ENCODE measurements around the gene TMEM135.
"Not testable (repeated sequence)": the region's sequence is repeated elsewhere in the genome, so short reads cannot be mapped to it uniquely, and the experiment has no call there.

Gene TMEM135

DNA sequence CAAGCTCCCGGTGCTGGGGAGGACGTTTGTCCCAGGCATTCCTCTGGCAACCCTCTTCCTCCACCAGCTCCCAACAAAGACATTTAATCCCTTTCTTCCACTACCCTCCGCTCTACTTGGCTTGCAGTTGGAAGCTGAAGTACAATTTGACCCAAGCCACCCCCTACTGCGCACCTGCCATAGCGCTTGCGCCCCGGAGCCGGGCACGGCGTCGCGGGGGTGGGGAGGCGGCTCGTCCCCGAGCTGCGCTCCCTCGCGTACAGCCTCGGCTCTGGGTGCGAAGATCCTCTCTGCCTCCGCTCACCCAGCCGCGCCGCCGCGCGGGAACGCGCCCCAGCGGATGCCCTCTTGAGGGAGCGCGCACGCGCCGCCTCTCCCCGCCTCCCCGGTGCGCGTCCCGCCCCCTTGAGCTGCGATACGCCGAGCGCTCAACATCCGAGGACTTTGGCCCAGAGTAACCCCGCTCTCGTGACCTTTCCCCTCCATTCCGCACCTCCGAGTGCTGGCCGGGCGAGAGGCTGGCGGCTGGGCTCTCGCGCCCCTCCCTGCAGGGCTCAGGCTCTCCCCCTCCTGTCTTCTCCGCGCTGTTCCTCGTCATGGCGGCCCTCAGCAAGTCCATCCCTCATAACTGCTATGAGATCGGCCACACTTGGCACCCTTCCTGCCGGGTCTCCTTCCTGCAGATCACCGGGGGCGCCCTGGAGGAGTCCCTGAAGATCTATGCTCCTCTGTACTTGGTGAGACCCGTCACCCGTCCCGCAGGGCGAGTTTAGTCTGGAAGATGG is at the start of gene TMEM135:
Gene TMEM135 (plus strand): TSS at position 485 of the 785 bp plus-strand sequence. CDS start 112 bp downstream, at position 597.
- peak; percentile 90 for DNase-seq (ENCODE audit: low read depth)

DNA sequence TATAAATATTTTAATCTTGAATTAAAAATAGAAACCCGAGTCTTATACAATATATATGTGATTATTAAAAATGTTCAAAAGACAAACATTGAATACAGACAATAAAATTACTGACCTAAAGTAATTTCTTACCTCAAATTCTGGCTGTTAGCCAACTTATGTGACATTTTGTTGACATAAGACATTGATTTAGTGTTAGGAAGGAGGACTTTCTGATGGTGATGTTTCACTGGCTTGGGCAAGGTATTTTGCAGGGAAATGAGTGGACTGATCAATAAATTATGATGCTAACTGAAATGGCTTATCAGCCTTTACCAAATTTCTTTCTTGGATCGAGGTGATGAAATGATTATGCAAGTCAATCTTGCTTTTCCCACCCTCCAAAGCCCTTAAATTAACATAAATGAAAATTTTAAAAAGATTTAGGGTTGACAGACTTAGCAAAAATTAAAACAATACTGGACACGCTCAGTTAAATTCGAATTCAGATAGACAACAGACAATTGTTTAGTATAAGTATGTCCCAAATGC is 49.3 kb upstream of the TMEM135 start:
- no peak for DNase-seq (ENCODE audit: low read depth)

DNA sequence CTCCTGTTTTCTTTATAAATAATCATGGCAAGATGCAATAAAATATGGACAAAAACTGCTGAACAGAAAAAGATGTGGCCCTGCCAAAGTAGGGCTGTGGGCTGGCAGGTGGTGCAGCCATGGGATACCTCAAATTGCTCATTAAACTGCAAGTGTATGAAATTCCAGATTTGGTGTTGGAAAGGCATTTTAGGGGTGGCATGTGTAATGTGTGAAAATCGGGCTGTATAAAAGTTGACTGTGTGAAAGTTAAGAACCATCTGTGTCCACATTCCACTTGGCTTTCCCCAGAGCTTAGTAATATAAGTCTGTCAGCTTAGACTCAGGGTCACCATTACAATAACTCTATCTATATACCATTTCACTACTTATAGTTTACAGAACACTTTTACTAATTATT is 47.7 kb upstream of the TMEM135 start:
- DNase-seq (ENCODE audit: low read depth), result no peak

DNA sequence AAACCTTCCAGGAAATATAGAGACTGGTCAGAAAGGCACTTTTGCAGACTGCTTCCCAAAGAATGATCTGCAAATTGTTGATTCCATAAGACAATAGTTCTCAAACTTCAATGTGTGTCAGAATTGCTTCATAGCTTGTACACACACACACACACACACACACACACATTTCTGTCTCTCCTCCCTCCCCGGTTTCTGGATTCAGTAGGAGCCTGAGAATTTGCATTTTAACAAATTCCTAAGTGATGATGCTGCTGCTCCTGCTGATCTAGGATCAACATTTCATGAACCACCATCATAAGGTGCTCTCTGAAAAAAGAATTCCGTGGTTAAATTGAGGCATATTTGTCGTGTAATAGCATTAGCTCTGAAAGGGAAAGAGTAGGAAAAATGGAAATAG is 47.2 kb upstream of the TMEM135 start:
- no peak for DNase-seq (ENCODE audit: low read depth)

DNA sequence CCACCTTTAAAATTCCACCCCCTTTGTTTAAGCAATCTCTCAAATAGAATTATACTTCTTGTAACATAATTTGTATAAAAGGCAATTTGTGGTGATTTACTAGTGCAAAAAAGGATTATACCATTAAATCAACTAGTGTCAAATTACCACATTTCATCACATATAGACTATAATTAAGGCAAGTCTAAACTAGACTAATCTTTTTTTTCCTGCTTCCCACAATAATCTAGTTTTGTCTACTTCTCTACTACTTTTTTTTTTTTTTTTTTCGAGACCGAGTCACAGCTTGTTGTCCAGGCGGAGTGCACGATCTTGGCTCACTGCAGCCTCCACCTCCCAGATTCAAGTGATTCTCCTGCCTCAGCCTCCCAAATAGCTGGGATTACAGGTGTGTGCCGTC is 46.4 kb upstream of the TMEM135 start:
- no peak for DNase-seq (ENCODE audit: low read depth)

DNA sequence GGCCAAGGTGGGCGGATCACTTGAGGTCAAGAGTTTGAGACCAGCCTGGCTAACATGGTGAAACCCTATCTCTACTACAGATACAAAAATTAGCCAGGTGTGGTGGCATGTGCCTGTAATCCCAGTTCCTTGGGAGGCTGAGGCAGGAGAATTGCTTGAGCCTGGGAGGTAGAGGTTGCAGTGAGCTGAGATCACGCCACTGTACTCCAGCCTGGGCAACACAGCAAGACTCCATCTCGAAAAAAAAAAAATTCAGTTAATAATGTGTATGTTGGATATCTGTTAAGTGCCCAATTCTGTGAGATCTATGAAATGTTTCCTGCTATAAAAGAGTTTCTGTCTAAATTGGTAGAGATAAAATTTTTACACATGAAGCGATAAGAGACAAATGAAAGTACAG is 45.4 kb upstream of the TMEM135 start:
- not testable (repeated sequence) for DNase-seq (ENCODE audit: low read depth)

DNA sequence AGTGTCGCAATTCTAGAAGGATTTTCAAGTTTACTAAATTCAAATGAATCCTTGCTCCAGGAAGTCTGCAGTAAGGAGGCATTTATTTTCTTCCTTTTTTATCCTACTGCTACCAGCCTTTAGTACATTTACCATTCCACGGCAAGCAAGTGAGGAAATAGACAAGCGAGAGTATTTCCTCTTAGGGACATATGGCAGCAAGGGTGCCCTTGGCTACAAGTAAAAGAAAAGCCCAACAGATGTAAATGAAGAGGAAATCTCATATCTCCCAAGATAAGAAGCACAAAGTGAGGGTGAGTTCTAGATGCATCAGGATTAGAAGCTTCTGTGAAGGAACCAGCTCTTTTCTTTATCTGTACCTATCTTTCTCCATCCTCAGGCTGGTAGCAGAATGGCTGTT is 44.7 kb upstream of the TMEM135 start:
- DNase-seq (ENCODE audit: low read depth), result no peak

DNA sequence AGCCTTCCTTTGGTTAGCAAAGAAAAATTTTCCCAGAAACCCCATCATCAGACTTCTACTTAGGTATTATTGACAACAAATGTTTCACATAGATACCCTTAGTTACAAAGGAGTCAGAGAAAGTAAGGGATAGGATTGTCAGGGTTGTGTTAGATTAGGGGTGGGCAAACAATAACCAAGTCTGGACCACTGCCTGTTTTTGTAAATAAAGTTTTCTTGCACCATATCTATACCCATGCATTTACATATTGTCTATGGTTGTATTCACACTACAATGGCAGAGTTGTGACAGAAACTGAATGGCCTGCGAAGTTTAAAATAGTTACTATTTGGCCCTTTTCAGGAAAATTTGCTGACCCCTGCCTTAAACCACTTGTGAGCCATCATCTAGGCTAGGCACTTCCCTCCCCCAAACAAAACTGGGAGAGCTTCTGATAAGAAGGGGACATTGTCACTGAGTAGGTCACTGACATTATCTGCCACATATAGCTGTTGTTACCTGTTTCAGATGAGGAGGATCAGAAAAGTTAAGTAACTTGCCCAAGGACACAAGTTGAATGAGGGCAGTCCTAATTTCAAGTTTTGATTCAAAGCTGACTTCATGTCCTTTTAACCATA is 40.7 kb upstream of the TMEM135 start:
- no peak for DNase-seq (ENCODE audit: low read depth)

DNA sequence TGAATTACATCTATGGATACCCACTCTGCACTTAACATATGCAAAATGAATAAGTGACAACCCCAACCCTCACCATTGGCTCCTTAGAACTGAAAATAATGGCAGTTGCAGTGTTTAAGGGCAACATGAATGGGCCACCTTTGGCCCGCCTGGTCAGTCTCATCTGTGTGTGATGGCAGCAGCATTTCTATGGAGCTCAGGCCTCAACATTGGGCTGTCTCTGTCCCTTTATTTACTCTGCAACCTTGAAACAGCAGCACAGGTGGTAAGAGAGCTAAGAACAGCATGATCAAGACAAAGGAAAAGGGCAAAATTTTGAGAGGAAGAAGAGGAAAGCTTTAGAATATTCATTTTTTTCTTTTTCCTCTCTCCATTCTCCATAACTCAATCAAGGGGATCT is 38.3 kb upstream of the TMEM135 start:
- no peak for DNase-seq (ENCODE audit: low read depth)

DNA sequence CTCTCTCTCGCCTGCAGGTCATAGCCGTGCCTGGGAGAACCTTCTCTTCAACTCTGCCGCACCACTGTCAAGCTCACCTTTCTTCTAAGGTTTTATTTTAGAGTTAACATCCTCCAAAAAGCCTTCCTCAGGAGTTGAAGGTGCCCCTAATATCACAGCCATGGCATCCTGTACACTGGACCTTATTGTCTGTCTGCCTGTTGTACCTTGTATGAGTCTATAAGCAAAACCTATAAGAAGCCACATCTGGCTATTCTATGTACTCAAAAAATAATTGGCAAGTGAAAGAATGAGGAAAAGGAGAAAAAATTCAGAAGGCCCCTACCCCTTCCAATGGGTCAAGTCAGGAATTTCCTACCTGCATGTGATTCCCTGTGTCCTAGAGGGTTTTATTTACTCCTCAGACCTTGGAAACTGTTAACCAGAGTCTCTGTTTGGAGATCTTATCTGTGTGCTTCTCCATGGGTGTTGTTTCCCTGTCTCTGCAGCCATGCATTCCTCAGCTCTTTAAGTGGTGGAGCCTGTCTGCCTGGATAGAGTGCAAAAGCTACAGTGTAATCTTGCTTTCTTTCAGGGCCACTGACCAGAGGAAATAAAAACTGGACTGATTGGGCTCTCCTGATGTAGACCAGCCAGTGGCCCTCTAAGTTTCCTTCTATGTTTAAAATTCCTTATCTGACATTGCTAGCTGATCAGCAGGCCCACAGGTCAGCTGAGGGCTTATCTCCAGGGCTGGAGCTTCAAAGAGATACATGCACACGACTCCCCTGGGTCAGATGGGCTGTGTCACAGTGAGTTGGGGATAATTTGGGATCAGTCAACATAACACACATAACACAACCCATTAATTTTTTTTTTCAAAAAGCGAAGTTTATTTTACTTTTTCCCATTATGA is 37.6 kb upstream of the TMEM135 start:
- no peak for DNase-seq (ENCODE audit: low read depth)

DNA sequence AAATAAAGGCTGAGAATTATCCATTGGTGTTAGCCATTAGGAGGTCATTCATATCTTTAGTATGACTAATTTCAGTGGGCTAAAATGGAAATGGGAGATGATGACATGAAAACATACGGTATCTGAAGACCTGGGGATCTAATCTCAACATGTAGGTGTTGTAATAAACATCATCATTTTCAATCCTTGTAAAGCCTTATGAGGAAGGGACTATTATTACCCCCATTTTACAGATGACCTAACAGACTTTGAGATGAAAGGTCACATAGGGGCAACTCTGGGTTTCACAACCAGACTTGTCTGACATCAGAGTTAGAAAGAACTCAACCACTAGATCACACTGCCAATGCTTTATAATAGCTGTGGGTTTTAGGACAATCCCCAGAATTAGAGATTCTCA is 34.8 kb upstream of the TMEM135 start:
- DNase-seq (ENCODE audit: low read depth), result no peak

DNA sequence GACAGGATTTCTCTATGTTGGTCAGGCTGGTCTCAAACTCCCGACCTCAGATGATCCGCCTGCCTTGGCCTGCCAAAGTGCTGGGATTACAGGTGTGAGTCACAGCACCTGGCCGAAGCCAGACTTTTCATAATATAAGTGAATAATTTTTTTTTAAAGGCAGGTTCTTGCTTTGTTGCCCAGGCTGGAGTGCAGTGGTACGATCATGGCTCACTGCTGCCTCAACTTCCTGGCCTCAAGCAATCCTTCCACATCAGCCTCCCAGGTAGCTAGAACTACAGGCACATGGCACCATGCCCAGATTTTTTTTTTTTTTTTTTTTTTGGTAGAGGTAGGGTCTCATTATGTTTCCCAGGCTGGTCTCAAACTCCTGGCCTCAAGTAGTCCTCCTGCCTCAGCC is 33.5 kb upstream of the TMEM135 start:
- not testable (repeated sequence) for DNase-seq (ENCODE audit: low read depth)

DNA sequence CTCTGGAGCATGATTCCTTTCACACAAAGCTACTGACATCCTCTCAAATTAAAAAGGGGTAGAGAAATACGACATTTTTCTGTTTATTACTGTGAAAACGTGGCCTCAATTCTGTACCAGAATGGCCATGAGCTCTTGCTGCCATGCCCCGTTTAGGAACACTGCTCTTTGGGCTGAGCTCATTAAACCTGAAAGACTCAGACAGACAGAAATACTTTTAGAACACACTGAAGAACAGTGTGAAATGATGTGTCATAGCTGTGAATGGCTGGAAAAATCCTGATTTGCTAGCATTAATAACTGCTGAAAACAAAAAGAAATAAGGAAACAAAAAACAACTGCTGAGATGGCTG is 32.2 kb upstream of the TMEM135 start:
- DNase-seq (ENCODE audit: low read depth), result no peak

DNA sequence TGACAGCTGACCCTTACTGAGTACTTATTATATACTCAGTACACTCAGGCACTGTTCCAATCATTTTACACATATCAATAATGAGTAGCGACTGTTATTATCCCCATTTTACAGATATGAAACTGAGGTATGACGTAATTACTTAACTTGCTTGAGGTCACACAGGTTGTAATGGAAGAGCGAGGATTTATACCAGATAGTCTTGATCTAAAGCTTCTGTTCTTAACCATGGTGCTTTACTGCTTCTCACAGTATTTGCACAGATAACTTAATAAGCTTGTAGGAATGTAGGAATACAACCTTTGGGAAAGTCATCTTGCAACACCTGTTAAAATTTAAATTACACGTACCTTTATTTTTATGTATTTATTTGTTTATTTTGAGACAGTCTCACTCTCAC is 31.7 kb upstream of the TMEM135 start:
- no peak for DNase-seq (ENCODE audit: low read depth)

DNA sequence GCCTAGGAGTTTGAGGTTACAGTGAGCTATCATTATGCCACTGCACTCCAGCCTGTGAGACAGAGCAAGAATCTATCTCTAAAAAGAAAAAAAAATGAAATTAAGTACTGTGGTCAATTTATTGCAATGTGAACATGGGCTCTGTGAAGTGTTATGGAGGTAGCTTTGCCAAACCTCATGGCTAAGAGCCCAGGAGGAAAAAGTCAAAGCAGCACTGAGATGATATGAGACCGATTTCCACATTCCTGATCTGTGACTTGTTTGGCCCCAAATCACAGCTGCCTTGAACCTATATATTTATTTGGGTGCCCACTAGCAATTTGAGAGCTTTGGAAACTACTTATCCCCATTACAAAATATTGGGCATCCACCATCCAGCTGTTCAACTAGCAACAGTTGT is 29.8 kb upstream of the TMEM135 start:
- DNase-seq (ENCODE audit: low read depth), result no peak

DNA sequence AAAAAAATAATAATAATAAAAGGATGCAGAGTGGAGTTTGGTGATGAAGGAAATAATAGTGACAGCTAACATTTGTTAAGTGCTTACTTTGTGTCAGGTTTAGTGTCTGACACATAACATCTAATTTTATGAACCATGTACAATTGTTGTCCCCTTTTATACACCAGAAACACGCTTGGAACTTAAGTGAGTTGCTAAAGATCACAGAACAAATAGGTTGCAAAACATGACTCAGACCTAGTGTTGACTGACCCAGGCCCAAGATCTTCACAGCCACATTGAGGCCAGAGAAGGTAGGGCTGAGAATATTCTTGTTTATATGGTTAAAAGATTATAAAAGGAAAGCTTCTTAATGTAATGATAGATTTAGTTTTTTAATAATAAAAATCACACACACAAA is 25.6 kb upstream of the TMEM135 start:
- DNase-seq (ENCODE audit: low read depth), result no peak

DNA sequence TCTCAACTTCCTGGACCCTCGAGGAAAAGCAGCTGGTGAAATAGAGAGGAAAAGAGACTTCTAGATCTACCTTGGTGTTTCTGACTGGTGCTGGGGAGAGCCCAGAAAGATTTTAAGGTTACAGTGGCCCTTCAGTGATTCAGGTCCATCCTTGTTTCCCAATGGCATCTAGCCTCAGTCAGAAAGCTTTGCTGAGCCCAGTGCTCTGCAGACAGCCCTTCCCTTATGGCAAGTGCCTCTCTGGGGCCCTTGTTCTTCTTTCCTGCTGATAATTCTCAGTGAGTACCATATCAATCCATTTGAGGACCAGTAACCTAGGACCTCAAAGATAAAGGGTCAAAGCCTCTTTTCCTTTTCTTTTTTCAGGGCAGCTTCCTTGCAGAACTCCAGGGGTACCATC is 25.1 kb upstream of the TMEM135 start:
- no peak for DNase-seq (ENCODE audit: low read depth)

DNA sequence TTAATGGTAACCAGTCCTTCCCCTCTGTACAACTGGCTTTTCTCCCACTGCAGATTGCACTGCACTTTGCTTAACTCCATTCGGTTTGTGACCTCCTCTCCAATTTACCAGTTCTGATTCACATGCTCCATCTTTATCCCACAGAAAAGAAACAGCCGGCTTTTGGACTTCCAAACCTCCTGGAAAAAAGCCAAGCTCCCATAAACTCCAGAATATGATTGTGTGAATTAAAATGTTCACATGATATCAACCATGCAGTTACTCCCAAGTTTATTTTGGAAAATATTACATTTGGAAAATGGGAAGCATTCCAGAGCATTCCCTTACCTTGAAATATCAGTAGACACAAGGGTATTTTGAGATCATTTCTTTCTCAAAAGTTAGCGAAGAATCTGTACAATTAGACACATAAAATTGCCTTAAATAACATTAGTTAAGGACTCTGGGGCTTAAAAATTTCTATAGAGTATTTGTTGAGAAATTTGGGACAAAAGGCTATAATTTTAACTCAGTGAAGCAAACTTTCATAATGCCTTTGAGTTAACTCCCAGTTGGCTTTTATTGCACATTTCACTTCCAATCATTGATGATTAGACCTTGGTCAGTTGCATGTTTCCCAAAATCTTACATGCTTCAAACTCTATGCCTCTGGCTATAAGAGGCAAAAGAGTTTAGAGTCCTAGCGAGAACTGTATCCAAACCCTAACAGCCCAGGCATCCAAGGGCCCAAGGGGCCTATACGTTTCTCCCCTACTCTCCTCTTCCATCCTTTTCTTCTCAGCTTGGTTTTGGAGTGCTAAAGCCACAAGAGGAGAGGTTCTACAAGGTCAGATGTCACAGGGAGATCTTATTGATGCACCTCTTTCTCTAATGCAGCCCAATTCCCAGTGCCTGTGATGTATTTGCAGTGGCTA is 23.6 kb upstream of the TMEM135 start:
- no peak for DNase-seq (ENCODE audit: low read depth)

DNA sequence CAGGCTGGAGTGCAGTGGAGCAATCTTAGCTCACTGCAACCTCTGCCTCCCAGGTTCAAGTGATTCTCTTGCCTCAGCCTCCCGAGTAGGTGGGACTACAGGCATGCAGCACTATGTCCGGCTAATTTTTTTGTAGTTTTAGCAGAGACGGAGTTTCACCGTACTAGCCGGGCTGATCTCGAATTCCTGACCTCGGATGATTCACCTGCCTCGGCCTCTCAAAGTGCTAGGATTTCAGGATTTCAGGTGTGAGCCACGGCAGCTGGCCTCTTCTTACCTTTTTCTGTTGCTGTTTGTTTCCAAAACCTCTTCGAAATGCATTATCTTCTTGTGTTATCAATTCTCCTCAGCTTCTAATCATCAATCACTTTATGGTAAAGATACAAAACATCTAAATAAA is 22.1 kb upstream of the TMEM135 start:
- DNase-seq (ENCODE audit: low read depth), result no peak

DNA sequence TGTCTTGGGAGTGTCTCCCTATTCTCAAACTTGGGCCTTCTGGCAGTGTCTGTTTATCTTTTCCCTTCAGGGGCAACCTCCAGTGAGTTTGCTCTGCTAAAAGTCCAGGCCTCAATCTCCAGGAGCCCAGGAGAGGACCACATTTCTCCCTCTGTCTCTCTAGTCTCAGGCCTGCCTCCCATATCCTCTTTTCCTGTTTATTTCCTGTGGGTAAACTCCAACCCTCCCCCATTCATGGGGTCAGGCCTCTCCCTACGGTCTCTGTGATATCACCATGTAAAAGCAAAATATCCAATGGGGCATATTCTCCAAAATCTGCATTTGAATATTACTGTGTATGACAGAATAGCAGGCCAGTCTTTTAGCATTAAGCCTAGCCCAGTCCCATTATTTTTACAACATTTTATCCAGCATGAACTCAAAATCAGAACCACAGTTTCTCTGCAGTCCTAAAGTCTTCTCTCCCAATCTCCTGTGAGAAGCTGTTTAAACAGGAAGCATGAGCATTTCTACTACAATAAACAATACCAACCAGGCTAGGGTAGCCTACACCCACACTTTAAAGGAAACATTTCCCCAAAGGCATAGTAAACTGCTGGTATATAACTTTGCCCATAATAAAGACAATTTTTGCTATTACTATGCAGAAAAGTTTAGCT is 18.0 kb upstream of the TMEM135 start:
- no peak for DNase-seq (ENCODE audit: low read depth)

DNA sequence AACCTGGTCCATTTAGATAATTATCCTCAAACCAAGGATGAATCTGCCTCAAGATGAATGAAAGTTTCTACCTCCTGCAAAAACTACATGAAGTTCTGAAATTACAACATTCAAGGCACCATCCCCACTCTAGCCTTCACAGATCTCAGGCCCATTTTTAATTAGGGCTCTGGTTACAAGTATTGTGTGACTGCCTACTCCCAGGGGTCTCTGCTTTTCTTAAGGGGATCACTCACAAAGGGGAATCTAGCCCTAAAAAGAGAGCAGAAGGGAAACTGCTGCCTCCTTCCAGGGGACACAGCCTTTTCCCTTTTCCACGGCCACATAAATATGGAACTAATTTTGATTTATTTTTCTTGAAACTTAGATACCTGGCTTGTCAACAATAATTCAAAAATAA is 17.4 kb upstream of the TMEM135 start:
- DNase-seq (ENCODE audit: low read depth), result no peak

Measured in stimulated activated CD8-positive, alpha-beta memory T cell treated with anti-CD3 and anti-CD28 coated beads, Interleukin-12 subunit alpha, Interleukin-12 subunit beta, amount 100 ng/mL, for 4 hours (primary cell).